Immature natural killer cell (primary cell): ENCODE data around the gene CSNK2A3. TPM values are rescaled to one million over a fixed set of nuclear protein-coding genes. Genes with fewer than 3 reads are reported as not detected.

ENCODE experiments used
- DNase-seq, 3 donors: peaks; one replicate each; pipeline ENCODE4 v3.0.0; 2022; ENCODE audit warnings: mixed read lengths in 1 of 3
- H3K27ac Mint-ChIP-seq, 6 donors: one replicate each; pipeline ENCODE4 v1.8.0; 2020; ENCODE audit warnings: mixed read lengths in 6 of 6, mild to moderate bottlenecking in 5 of 6, inconsistent platforms in 4 of 6, moderate library complexity in 3 of 6
- H3K27me3 Mint-ChIP-seq, 3 donors: one replicate each; pipeline ENCODE4 v1.8.0; 2020 to 2021; ENCODE audit warnings: low read depth in 3 of 3, mild to moderate bottlenecking in 3 of 3, mixed read lengths in 3 of 3, moderate library complexity in 3 of 3, inconsistent platforms in 1 of 3
- H3K36me3 Mint-ChIP-seq, 3 donors: one replicate each; pipeline ENCODE4 v1.8.0; 2020; ENCODE audit warnings: mixed read lengths in 3 of 3, inconsistent platforms in 2 of 3, mild to moderate bottlenecking in 2 of 3
- H3K4me1 Mint-ChIP-seq, 2 donors: one replicate each; pipeline ENCODE4 v1.8.0; 2020; ENCODE audit warnings: inconsistent platforms in 2 of 2, mild to moderate bottlenecking in 2 of 2, mixed read lengths in 2 of 2, moderate library complexity in 1 of 2
- H3K4me3 Mint-ChIP-seq, 5 donors: one replicate each; pipeline ENCODE4 v1.8.0; 2020; ENCODE audit warnings: mild to moderate bottlenecking in 5 of 5, mixed read lengths in 5 of 5, inconsistent platforms in 3 of 5, moderate library complexity in 3 of 5
- H3K9me3 Mint-ChIP-seq, 6 donors: one replicate each; pipeline ENCODE4 v1.8.0; 2020; ENCODE audit warnings: mild to moderate bottlenecking in 6 of 6, mixed read lengths in 6 of 6, inconsistent platforms in 4 of 6, moderate library complexity in 3 of 6
- polyA plus RNA-seq, 3 donors: library from polyadenylated mRNA; unstranded; fragments of 300-500 nt; fragmentation: Illumina TruSeq; gene quantifications; one replicate each; pipeline ENCODE4 v1.2.3, GENCODE V29; 2021

CSNK2A3 gene
- polyA plus RNA-seq, 3 donors from 2014 or later, result 0.85 to 1.3 (median 0.93) TPM

DNA sequence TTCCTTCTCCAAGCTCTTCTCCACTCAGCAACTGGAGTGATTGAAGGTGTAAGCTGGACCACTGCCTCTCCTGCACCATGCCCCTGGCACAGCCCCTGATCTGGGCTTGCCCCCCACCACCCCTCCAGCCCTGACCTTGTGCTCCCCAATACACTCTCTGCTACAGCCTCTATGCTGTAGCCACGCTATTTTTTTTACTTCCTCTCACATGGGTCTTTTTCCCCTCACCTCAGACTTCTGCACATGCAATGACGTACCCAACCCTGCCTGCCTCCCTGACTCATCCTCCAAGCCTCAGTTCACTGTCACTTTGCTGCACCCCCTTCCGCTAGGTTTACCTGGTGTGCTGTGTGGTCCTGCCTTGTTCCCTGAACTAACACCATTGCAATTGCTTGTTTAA is 9.0 kb downstream of the CSNK2A3 start:
- no peak overlapping the region for H3K4me3 Mint-ChIP-seq
- H3K27me3 Mint-ChIP-seq, result peaks cover 0 to 3% (median 2%) of the 10 kb centered on the region in 3 donors
- no peaks in the 10 kb centered on the region for H3K4me1 Mint-ChIP-seq
- DNase-seq, result no peak
- no peaks in the 10 kb centered on the region for H3K9me3 Mint-ChIP-seq
- no peaks in the 10 kb centered on the region for H3K36me3 Mint-ChIP-seq
- no peak overlapping the region for H3K27ac Mint-ChIP-seq

DNA sequence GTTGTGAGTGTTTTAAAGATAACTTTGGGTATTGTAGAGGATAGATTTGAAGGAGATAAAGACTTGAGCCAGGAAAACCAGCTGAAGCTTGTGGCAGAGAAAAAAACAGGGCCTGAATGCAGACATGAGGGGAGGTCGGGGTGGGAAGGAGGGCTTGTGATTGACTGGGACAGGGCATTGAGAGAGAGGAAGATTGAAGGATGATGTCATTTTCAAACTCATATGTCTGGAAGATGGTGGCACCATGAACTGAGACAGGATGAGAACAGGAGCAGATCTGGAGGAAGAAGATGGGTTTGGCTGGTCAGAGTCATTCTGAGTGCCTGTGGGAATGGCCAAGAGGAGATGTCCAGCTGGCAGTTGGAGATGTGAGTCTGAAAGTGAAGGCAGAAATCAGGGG is 14.7 kb downstream of the CSNK2A3 start:
- Mint-ChIP-seq H3K9me3 (no peaks in the 10 kb centered on the region), H3K36me3 (peaks cover 0 to 3% (median 0%) of the 10 kb centered on the region in 3 donors), H3K27ac (no peak overlapping the region), H3K4me3 (no peak overlapping the region), H3K4me1 (no peaks in the 10 kb centered on the region), H3K27me3 (peaks cover 0 to 4% (median 2%) of the 10 kb centered on the region in 3 donors)
- no peak for DNase-seq

DNA sequence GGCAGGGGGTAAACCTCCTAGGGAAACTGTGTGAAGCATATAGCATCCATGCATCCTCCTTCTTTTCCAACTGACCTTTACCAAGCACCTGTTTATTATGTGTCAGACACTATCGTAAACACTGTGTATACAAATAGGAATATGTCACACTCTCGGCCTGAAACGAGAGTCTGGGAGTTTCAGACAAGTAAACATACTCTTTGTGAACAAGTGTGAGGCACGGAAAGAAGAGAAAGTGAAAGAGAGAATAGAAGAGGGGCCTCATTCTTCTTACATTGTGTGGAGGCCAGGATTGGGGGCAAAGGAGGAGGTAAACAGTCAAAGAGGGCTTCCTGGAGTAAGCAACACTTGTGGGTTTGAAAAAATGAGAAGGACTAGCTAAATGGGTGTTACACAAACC is 16.4 kb downstream of the CSNK2A3 start:
- Mint-ChIP-seq H3K36me3 (peaks cover 0 to 3% (median 0%) of the 10 kb centered on the region in 3 donors), H3K27ac (no peak overlapping the region)
- no peak for DNase-seq

DNA sequence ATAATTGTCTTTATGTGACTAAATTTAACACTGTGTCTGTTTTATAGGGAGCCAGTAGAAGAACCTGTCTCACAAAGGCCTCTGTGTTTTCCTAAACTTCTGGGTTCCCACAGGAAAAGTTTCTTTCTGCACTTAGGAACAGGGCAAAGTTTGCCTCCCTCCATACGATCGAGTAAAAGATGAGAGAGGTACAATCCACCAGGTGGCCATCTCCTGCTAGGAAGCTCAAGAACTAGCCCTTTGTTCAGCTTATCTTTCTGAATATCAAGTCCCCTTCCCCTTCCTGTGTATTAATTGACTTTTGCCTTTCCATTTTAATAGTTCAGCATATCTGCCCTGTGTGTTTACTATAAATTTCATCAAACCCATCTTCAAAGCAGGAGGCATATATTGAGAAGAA is 18.0 kb downstream of the CSNK2A3 start:
- no peaks in the 10 kb centered on the region for H3K4me1 Mint-ChIP-seq
- DNase-seq, result no peak
- H3K4me3 Mint-ChIP-seq, result no peak overlapping the region
- H3K27me3 Mint-ChIP-seq, result peaks cover 0 to 6% (median 4%) of the 10 kb centered on the region in 3 donors
- H3K27ac Mint-ChIP-seq, result no peak overlapping the region
- peaks cover 0 to 3% (median 0%) of the 10 kb centered on the region in 3 donors for H3K36me3 Mint-ChIP-seq
- H3K9me3 Mint-ChIP-seq, result no peaks in the 10 kb centered on the region

More for the DNA sequence above, 16.4 kb downstream of the CSNK2A3 start:
- Mint-ChIP-seq H3K9me3 (no peaks in the 10 kb centered on the region), H3K27me3 (peaks cover 0 to 4% (median 2%) of the 10 kb centered on the region in 3 donors), H3K4me1 (no peaks in the 10 kb centered on the region), H3K4me3 (no peak overlapping the region)

DNA sequence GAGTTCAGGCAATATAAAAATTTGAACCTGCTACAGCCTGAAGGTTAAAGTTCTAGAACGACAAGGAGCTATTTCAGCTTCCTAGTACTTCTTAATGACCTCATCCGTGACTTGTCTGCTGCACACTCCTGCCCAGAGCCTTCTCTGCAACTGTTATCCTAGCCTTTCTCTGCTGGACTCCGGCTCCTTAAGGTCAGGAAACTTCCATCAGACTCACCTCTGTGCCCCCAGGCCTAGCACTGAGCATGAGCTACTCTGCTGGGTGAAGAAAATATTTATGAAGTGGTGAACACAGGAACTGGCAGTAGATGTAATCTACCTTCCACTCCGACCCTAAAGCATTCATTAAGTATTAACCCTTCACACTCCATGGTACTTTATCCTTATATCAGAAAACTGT is 18.4 kb downstream of the CSNK2A3 start:
- H3K4me3 Mint-ChIP-seq, result no peak overlapping the region
- H3K9me3 Mint-ChIP-seq, result no peaks in the 10 kb centered on the region
- peaks cover 0 to 3% (median 0%) of the 10 kb centered on the region in 3 donors for H3K36me3 Mint-ChIP-seq
- H3K27ac Mint-ChIP-seq, result no peak overlapping the region
- H3K4me1 Mint-ChIP-seq, result no peaks in the 10 kb centered on the region
- peaks cover 0 to 6% (median 4%) of the 10 kb centered on the region in 3 donors for H3K27me3 Mint-ChIP-seq
- no peak for DNase-seq

DNA sequence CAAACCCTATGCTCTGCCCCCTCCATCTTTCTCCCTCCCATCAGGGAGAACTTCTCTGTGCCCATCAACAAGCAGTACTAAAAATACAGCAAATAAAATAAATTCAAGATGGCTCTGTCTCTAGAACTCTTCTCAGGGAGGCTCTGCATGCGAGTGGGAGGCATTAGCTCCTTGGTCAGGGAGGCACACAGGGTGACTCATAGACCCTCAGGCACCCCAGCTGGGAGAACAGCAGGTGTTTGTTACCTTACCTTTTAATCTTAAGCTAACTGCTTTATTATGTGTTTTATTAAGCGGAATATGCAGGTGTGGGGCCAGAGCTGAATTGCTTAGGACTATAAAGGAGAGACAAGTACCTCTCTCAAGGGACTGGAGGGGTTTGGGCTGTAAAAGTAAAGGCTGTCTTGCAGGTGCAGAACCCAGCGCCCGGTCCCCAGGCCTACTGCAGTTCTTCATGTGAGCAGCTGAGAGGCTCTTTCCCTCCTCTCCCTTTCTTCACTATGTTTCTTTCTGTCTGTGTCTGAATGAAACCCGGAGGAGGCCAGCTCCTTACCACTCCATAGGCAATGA is 20.8 kb downstream of the CSNK2A3 start:
- Mint-ChIP-seq H3K27me3 (peaks cover 0 to 4% (median 0%) of the 10 kb centered on the region in 3 donors), H3K4me1 (no peaks in the 10 kb centered on the region), H3K9me3 (peaks cover 0 to 2% (median 0%) of the 10 kb centered on the region in 6 donors), H3K27ac (no peak overlapping the region), H3K36me3 (no peaks in the 10 kb centered on the region), H3K4me3 (no peak overlapping the region)
- no peak for DNase-seq

DNA sequence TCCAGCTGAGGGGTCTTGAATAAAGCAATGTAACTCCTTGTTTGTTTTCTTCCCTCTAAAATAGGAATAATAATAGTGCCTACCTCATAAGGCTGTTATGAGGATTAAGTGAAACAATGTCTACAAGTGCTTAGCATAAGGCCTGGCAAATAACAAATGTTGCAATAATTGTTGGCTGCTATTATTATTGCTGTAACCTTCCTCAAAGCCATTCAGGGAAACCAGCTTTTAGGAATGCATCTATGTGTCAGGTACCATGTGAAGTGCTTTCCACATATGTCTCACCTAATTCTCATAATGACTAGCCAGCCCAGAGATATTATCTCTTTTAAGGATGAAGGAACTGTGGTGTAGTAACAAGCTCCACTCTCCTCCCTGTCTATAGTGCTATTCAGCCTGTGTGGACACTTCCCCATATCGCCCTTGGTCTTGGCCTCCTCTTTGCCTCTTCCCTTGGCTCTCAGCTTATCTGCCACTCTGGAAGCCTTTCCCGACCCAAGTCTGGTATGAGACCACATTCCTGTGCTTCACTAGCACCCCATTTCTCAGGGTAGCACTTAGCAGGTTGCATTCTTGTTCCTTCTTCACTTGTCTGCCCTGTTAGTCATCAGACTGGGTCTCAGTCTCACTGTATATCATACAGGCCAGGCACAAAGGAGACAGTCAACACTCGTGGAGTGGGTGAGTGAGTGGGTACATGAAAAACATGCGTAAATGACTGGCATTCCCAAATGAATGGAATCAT is 23.8 kb downstream of the CSNK2A3 start:
- no peaks in the 10 kb centered on the region for H3K4me1 Mint-ChIP-seq

DNA sequence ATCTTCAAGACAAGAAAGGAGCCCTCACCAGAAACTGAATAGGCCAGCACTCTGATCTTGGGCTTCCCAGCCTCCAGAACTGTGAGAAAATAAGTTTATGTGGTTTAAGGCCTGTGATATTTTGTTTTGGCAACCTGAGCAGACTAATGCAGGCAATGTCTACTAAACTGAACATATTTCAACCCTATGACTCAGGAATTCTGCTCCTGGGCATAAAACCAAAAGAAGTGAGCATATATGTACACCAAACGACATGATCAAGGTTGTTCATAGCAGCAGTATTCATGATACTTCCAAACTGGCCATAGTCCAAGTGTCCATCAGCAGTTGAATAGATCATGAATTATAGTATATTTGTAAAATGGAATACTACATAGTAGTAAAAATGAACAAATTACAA is 29.0 kb downstream of the CSNK2A3 start:
- peaks cover 0 to 2% (median 0%) of the 10 kb centered on the region in 3 donors for H3K27me3 Mint-ChIP-seq
- H3K36me3 Mint-ChIP-seq, result no peaks in the 10 kb centered on the region
- no peak overlapping the region for H3K4me3 Mint-ChIP-seq
- H3K27ac Mint-ChIP-seq, result no peak overlapping the region
- no peaks in the 10 kb centered on the region for H3K4me1 Mint-ChIP-seq
- no peaks in the 10 kb centered on the region for H3K9me3 Mint-ChIP-seq
- no peak for DNase-seq

More for the DNA sequence above, 23.8 kb downstream of the CSNK2A3 start:
- Mint-ChIP-seq H3K36me3 (no peaks in the 10 kb centered on the region), H3K27ac (no peak overlapping the region), H3K4me3 (no peak overlapping the region), H3K9me3 (peaks cover 0 to 2% (median 0%) of the 10 kb centered on the region in 6 donors), H3K27me3 (peaks cover 0 to 4% (median 0%) of the 10 kb centered on the region in 3 donors)
- no peak for DNase-seq

DNA sequence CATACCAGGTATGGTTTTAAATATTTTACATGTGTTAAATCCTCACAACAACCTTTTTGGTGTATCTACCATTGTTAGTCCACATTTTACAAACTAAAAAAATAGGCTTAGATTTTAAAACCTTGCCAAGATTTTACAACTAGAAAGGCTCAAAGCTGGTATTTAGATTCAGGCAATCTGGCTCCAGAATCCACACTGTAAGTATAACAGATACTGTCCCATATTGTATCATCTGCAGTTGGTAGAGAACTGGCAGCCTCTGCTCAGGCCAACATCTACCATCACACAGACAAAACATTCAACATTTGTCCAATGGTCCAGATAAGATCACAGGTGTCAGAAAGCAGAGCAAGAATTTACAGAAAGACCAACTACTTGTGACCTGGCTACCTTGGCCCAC is 30.9 kb downstream of the CSNK2A3 start:
- Mint-ChIP-seq H3K36me3 (no peaks in the 10 kb centered on the region), H3K27me3 (peaks cover 0 to 2% (median 2%) of the 10 kb centered on the region in 3 donors), H3K27ac (no peak overlapping the region), H3K9me3 (no peaks in the 10 kb centered on the region), H3K4me1 (no peaks in the 10 kb centered on the region), H3K4me3 (no peak overlapping the region)
- DNase-seq, result no peak

DNA sequence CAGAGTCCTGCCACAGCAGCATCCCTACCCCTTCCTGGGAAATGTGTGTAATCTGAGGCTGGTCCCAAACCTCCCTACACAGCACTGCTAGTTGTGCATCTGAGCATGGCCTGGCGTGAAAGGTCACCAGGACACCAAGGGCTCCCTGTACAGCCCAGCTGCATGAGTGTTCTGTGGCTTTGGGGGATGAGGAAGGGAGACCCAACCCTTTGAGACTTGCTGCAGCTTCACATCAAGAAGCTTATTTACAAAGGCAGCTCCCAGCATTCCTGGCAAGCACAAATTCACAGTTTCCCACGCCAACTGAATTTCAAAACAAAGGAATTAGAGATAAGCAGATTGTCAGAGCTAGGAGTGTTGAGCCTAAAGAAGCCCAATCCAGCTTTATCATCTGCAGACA is 32.2 kb downstream of the CSNK2A3 start:
- Mint-ChIP-seq H3K4me1 (no peaks in the 10 kb centered on the region), H3K27me3 (peaks cover 0 to 2% (median 2%) of the 10 kb centered on the region in 3 donors), H3K4me3 (no peak overlapping the region), H3K36me3 (no peaks in the 10 kb centered on the region), H3K27ac (no peak overlapping the region), H3K9me3 (no peaks in the 10 kb centered on the region)
- no peak for DNase-seq

DNA sequence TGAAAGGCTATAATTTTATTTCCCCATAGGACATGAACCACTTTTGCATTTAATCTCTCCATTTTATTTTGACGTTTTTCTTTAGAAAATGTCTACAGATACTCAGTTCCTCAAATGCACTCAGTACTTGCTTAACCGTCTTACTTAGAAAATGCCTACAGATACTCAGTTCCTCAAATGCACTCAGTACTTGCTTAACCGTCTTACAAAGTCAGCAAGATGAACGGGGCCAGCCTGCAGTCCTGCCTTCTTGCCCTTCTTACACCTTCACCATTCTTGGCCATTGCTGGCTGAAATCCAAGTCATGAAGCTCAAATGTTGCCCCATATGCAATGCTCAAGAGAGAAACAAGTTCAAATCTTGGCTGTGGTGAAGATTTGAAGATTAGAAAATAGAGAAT is 34.1 kb downstream of the CSNK2A3 start:
- Mint-ChIP-seq H3K4me3 (no peak overlapping the region), H3K9me3 (no peaks in the 10 kb centered on the region), H3K27ac (no peak overlapping the region), H3K27me3 (peaks cover 0 to 2% (median 2%) of the 10 kb centered on the region in 3 donors), H3K36me3 (no peaks in the 10 kb centered on the region), H3K4me1 (no peaks in the 10 kb centered on the region)
- no peak for DNase-seq

DNA sequence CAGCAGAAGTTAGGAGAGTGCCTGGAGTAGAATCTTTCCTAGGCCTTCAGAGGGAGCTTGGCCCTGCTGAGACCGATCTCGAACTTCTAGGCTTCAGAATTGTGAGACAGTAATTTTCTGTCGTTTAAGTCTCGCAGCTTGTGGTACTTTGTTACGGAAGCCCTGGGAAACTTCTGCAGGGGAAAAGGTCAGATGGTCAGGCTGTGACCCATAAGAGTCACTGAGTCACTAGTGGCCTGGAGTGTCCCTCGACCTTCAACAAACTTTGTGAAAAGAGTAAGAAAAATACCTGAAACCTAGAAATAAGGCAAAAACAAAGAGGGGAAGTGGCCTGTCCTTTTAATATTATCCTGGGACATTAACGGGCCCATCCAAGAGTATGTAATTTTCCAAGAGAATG is 34.6 kb downstream of the CSNK2A3 start:
- Mint-ChIP-seq H3K4me3 (no peak overlapping the region), H3K27ac (no peak overlapping the region), H3K4me1 (no peaks in the 10 kb centered on the region), H3K36me3 (no peaks in the 10 kb centered on the region), H3K27me3 (peaks cover 0 to 2% (median 2%) of the 10 kb centered on the region in 3 donors), H3K9me3 (no peaks in the 10 kb centered on the region)
- DNase-seq, result no peak

DNA sequence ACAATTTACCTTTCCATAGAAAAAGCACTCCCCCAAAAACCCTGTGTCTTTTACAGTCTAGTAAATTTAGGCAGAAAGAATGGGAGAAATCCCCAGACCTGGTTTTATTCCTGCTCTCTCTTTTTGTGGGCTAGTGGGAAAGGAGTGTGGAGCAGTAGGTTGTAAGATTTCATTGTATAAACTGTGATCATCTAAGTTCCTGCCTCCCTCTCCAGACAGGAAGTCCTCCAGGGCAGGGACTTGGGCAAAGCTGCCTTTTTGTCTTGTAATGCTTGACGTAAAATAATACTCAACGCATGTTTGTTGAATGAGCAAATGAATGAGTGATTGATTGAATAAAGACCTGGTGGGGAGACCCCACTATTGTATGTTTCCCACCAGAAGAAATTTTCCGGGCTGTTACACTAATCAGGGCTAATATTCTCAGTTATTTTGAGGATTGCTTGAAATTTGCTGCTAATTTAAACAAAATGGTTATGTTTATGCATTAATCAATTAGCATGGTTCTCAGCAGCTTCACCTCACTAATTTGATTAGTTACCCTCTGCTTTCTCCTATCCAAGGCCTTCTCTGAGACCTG is 36.3 kb downstream of the CSNK2A3 start:
- Mint-ChIP-seq H3K27ac (no peak overlapping the region), H3K9me3 (no peaks in the 10 kb centered on the region), H3K27me3 (peaks cover 2% of the 10 kb centered on the region in 3 donors), H3K4me3 (no peak overlapping the region), H3K4me1 (no peaks in the 10 kb centered on the region), H3K36me3 (no peaks in the 10 kb centered on the region)
- DNase-seq, result no peak

DNA sequence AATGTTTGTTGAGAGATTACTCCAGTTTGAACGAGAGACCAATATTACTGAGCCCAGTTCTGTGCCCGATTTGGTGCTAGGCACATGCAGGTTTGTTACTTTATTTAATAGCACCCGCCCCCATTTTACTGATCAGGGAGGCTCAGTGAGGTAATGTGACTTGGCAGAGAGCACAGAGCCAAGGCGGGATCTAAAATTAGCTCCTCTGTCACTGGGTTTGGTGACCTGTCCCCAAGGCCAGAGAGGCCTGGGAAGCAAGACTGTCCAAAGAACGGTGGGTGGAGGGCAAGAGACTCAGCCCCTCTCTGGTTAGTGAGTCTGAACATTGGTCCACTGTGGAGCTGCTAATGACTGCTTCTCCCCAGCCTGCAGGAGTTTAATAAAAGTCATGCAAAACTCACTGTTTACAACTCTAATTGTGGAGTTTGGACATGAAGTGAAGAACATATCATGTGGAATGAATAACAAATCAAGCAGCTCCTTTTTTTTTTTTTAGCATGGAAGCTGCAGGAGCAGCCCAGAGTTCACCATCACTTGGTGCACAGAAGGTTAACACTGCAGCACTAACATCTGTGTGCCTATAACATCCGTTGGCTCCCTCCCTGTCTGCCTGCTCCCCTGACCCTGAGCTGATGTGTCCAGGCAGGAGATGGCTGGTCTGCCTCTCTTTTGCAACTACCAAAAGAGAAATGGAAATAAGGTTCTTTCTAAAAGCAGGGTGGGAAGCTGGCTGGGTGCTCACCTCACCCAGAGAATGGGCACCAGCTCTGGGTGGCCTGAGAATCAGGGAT is 39.0 kb downstream of the CSNK2A3 start:
- no peak for DNase-seq
- Mint-ChIP-seq H3K27ac (no peak overlapping the region), H3K4me3 (no peak overlapping the region), H3K27me3 (peaks cover 2 to 3% (median 2%) of the 10 kb centered on the region in 3 donors), H3K36me3 (no peaks in the 10 kb centered on the region), H3K9me3 (no peaks in the 10 kb centered on the region), H3K4me1 (peaks cover 7 to 9% of the 10 kb centered on the region in 2 donors)
